ENCODE measurements around the gene PCNX3.

Gene PCNX3

GRCh38 chr11:65580756-65581155, 34.8 kb upstream of the PCNX3 start:
- DNase-seq (ENCODE audit: low read depth), result no peak
- TF ChIP-seq CTCF (IDR thresholded peaks at IDR 0.05; ENCODE audit: insufficient read depth, low read depth, low read length, missing control alignments), result no peak
- H3K4me3 ChIP-seq (ENCODE audit: low read length), result no peak overlapping the region

GRCh38 chr11:65581928-65582327, 33.6 kb upstream of the PCNX3 start:
- no peak overlapping the region for H3K4me3 ChIP-seq (ENCODE audit: low read length)
- no peak for TF ChIP-seq CTCF (IDR thresholded peaks at IDR 0.05; ENCODE audit: insufficient read depth, low read depth, low read length, missing control alignments)
- DNase-seq (ENCODE audit: low read depth), result no peak

GRCh38 chr11:65583589-65583988, 32.0 kb upstream of the PCNX3 start:
- H3K4me3 ChIP-seq (ENCODE audit: low read length), result no peak overlapping the region
- no peak for TF ChIP-seq CTCF (IDR thresholded peaks at IDR 0.05; ENCODE audit: insufficient read depth, low read depth, low read length, missing control alignments)
- no peak for DNase-seq (ENCODE audit: low read depth)

GRCh38 chr11:65584106-65584505, 31.5 kb upstream of the PCNX3 start:
- no peak for DNase-seq (ENCODE audit: low read depth)
- H3K4me3 ChIP-seq (ENCODE audit: low read length), result no peak overlapping the region
- no peak for TF ChIP-seq CTCF (IDR thresholded peaks at IDR 0.05; ENCODE audit: insufficient read depth, low read depth, low read length, missing control alignments)

- DNase-seq (ENCODE audit: low read depth), result no peak
- H3K4me3 ChIP-seq (ENCODE audit: low read length), result no peak overlapping the region
- TF ChIP-seq CTCF (IDR thresholded peaks at IDR 0.05; ENCODE audit: insufficient read depth, low read depth, low read length, missing control alignments), result no peak
Observed at GRCh38 chr11:65584723-65585171, 30.8 kb upstream of the PCNX3 start.

- no peak for TF ChIP-seq CTCF (IDR thresholded peaks at IDR 0.05; ENCODE audit: insufficient read depth, low read depth, low read length, missing control alignments)
- no peak for DNase-seq (ENCODE audit: low read depth)
- no peak overlapping the region for H3K4me3 ChIP-seq (ENCODE audit: low read length)
Observed at GRCh38 chr11:65585396-65586246, 30.0 kb upstream of the PCNX3 start.

- DNase-seq (ENCODE audit: low read depth), result no peak
- no peak overlapping the region for H3K4me3 ChIP-seq (ENCODE audit: low read length)
- TF ChIP-seq CTCF (IDR thresholded peaks at IDR 0.05; ENCODE audit: insufficient read depth, low read depth, low read length, missing control alignments), result no peak
Observed at GRCh38 chr11:65586247-65586630, 29.3 kb upstream of the PCNX3 start.
